ENCODE data around the gene PCDHA13. TPM values are rescaled to one million over a fixed set of nuclear protein-coding genes. Genes with fewer than 3 reads are reported as not detected.

Gene PCDHA13
- total and polyA plus RNA-seq, 5 donors = 0.05 to 0.09 TPM; not detected in 3

Other genes with a start within 250 kb of the PCDHA13 start
- 10 to 100 TPM; 52.8 to 99.0 (median 68.0) TPM for gene CD14, start 248.9 kb upstream of the PCDHA13 start, total RNA-seq
- gene CD14, start 248.9 kb upstream of the PCDHA13 start, polyA plus RNA-seq = 25.1 TPM
- 1 to 10 TPM; 4.3 to 5.0 (median 4.8) TPM for gene TMCO6, start 242.7 kb upstream of the PCDHA13 start, total RNA-seq
- gene TMCO6, start 242.7 kb upstream of the PCDHA13 start, polyA plus RNA-seq = 4.6 TPM
- gene NDUFA2, start 234.5 kb upstream of the PCDHA13 start, total RNA-seq = 100 to 1,000 TPM in 3 of 4 donors, 10 to 100 TPM in 1; 96.8 to 130 (median 106) TPM
- 334 TPM for gene NDUFA2, start 234.5 kb upstream of the PCDHA13 start, polyA plus RNA-seq
- 10 to 100 TPM; 68.2 to 77.6 (median 69.9) TPM for gene IK, start 234.3 kb upstream of the PCDHA13 start, total RNA-seq
- gene IK, start 234.3 kb upstream of the PCDHA13 start, polyA plus RNA-seq = 62.4 TPM
- gene WDR55, start 217.2 kb upstream of the PCDHA13 start, total RNA-seq = 10 to 100 TPM; 10.0 to 13.8 (median 12.5) TPM
- 11.2 TPM for gene WDR55, start 217.2 kb upstream of the PCDHA13 start, polyA plus RNA-seq
- gene DND1, start 208.5 kb upstream of the PCDHA13 start, total RNA-seq = under 1 TPM in 3 of 4 donors, not detected in 1; 0.23 to 0.58 (median 0.41) TPM
- 0.54 TPM for gene DND1, start 208.5 kb upstream of the PCDHA13 start, polyA plus RNA-seq
- gene HARS1, start 190.8 kb upstream of the PCDHA13 start, total RNA-seq = 10 to 100 TPM; 42.9 to 49.6 (median 45.7) TPM
- 44.5 TPM for gene HARS1, start 190.8 kb upstream of the PCDHA13 start, polyA plus RNA-seq
- gene HARS2, start 190.7 kb upstream of the PCDHA13 start, total RNA-seq = 10 to 100 TPM; 16.5 to 24.7 (median 21.6) TPM
- gene HARS2, start 190.7 kb upstream of the PCDHA13 start, polyA plus RNA-seq = 17.0 TPM
- 10 to 100 TPM; 31.3 to 36.3 (median 33.7) TPM for gene ZMAT2, start 181.7 kb upstream of the PCDHA13 start, total RNA-seq
- gene ZMAT2, start 181.7 kb upstream of the PCDHA13 start, polyA plus RNA-seq = 52.2 TPM
- gene PCDHA1, start 96.0 kb upstream of the PCDHA13 start, total RNA-seq = not detected
- not detected for gene PCDHA1, start 96.0 kb upstream of the PCDHA13 start, polyA plus RNA-seq
- gene PCDHA2, start 87.3 kb upstream of the PCDHA13 start, total RNA-seq = under 1 TPM in 1 of 4 donors, not detected in 3; 0.08 TPM
- gene PCDHA2, start 87.3 kb upstream of the PCDHA13 start, polyA plus RNA-seq = not detected
- under 1 TPM; 0.20 to 0.40 (median 0.27) TPM for gene PCDHA3, start 81.1 kb upstream of the PCDHA13 start, total RNA-seq
- gene PCDHA3, start 81.1 kb upstream of the PCDHA13 start, polyA plus RNA-seq = 0.07 TPM
- under 1 TPM in 3 of 4 donors, not detected in 1; 0.14 to 0.21 (median 0.14) TPM for gene PCDHA4, start 75.1 kb upstream of the PCDHA13 start, total RNA-seq
- gene PCDHA4, start 75.1 kb upstream of the PCDHA13 start, polyA plus RNA-seq = 0.02 TPM
- gene PCDHA5, start 60.5 kb upstream of the PCDHA13 start, total RNA-seq = under 1 TPM in 2 of 4 donors, not detected in 2; 0.06 to 0.09 TPM
- 0.02 TPM for gene PCDHA5, start 60.5 kb upstream of the PCDHA13 start, polyA plus RNA-seq
- gene PCDHA6, start 54.2 kb upstream of the PCDHA13 start, total RNA-seq = under 1 TPM in 3 of 4 donors, not detected in 1; 0.08 to 0.20 (median 0.14) TPM
- gene PCDHA6, start 54.2 kb upstream of the PCDHA13 start, polyA plus RNA-seq = 0.07 TPM
- gene PCDHA7, start 47.9 kb upstream of the PCDHA13 start, total RNA-seq = under 1 TPM in 2 of 4 donors, not detected in 2; 0.12 to 0.14 TPM
- 0.02 TPM for gene PCDHA7, start 47.9 kb upstream of the PCDHA13 start, polyA plus RNA-seq
- under 1 TPM in 2 of 4 donors, not detected in 2; 0.06 TPM for gene PCDHA8, start 40.9 kb upstream of the PCDHA13 start, total RNA-seq
- gene PCDHA8, start 40.9 kb upstream of the PCDHA13 start, polyA plus RNA-seq = not detected
- under 1 TPM in 1 of 4 donors, not detected in 3; 0.03 TPM for gene PCDHA9, start 33.7 kb upstream of the PCDHA13 start, total RNA-seq
- not detected for gene PCDHA9, start 33.7 kb upstream of the PCDHA13 start, polyA plus RNA-seq
- gene PCDHA10, start 26.2 kb upstream of the PCDHA13 start, total RNA-seq = under 1 TPM; 0.06 to 0.59 (median 0.39) TPM
- gene PCDHA10, start 26.2 kb upstream of the PCDHA13 start, polyA plus RNA-seq = 0.02 TPM
- gene PCDHA11, start 13.2 kb upstream of the PCDHA13 start, total RNA-seq = under 1 TPM in 3 of 4 donors, not detected in 1; 0.06 to 0.42 (median 0.12) TPM
- not detected for gene PCDHA11, start 13.2 kb upstream of the PCDHA13 start, polyA plus RNA-seq
- under 1 TPM in 2 of 4 donors, not detected in 2; 0.20 to 0.31 TPM for gene PCDHA12, start 6.8 kb upstream of the PCDHA13 start, total RNA-seq
- gene PCDHA12, start 6.8 kb upstream of the PCDHA13 start, polyA plus RNA-seq = 0.02 TPM
- gene PCDHAC1, start 44.2 kb downstream of the PCDHA13 start, total RNA-seq = under 1 TPM; 0.09 to 0.23 (median 0.11) TPM
- not detected for gene PCDHAC1, start 44.2 kb downstream of the PCDHA13 start, polyA plus RNA-seq
- gene PCDHAC2, start 84.4 kb downstream of the PCDHA13 start, total RNA-seq = 1 to 10 TPM in 1 of 4 donors, under 1 TPM in 3; 0.44 to 1.1 (median 0.54) TPM
- 0.02 TPM for gene PCDHAC2, start 84.4 kb downstream of the PCDHA13 start, polyA plus RNA-seq
- gene PCDHB1, start 169.2 kb downstream of the PCDHA13 start, total RNA-seq = not detected
- gene PCDHB1, start 169.2 kb downstream of the PCDHA13 start, polyA plus RNA-seq = not detected
- gene PCDHB2, start 212.5 kb downstream of the PCDHA13 start, total RNA-seq = 1 to 10 TPM; 1.4 to 1.9 (median 1.5) TPM
- gene PCDHB2, start 212.5 kb downstream of the PCDHA13 start, polyA plus RNA-seq = 0.59 TPM
- gene PCDHB3, start 218.3 kb downstream of the PCDHA13 start, total RNA-seq = 1 to 10 TPM in 3 of 4 donors, under 1 TPM in 1; 0.94 to 1.7 (median 1.4) TPM
- 0.61 TPM for gene PCDHB3, start 218.3 kb downstream of the PCDHA13 start, polyA plus RNA-seq
- 1 to 10 TPM; 2.6 to 3.6 (median 3.1) TPM for gene PCDHB4, start 239.7 kb downstream of the PCDHA13 start, total RNA-seq
- 1.3 TPM for gene PCDHB4, start 239.7 kb downstream of the PCDHA13 start, polyA plus RNA-seq